Fibroblast of lung (primary cell): ENCODE measurements around the gene BMPR1B. TPM values are rescaled to one million over a fixed set of nuclear protein-coding genes. Genes with fewer than 3 reads are reported as not detected.

Source experiments
- DNase-seq, 2 donors: peaks; one replicate each; pipeline versions ENCODE4 v3.0.0 to v3.0.0-alpha.2; 2010; ENCODE audit warnings: low read depth in 2 of 2
- H2AFZ ChIP-seq: 2 replicates; pipeline ENCODE4 v1.5.1; 2012; ENCODE audit warnings: low read length, control low read depth, inconsistent platforms
- H3K27ac ChIP-seq: 2 replicates; pipeline ENCODE4 v1.5.1; 2011; ENCODE audit warnings: low read length, control low read depth; ENCODE audit not compliant: insufficient read depth
- H3K27me3 ChIP-seq: 2 replicates; pipeline ENCODE4 v1.5.1; 2011; ENCODE audit warnings: mild to moderate bottlenecking, low read length; ENCODE audit not compliant: control insufficient read depth, insufficient read depth
- H3K36me3 ChIP-seq: 2 replicates; pipeline ENCODE4 v1.5.1; 2011; ENCODE audit warnings: low read length; ENCODE audit not compliant: control insufficient read depth, insufficient read depth
- H3K4me1 ChIP-seq: 2 replicates; pipeline ENCODE4 v1.5.1; 2011; ENCODE audit warnings: low read length; ENCODE audit not compliant: control insufficient read depth, insufficient read depth; ENCODE audit errors: extremely low read depth
- H3K4me2 ChIP-seq: 2 replicates; pipeline ENCODE4 v1.5.1; 2011; ENCODE audit warnings: low read length, control low read depth; ENCODE audit not compliant: insufficient read depth; ENCODE audit errors: extremely low read depth
- H3K4me3 ChIP-seq, 4 experiments: fragments of 200-600 bp in 1 of 4; sonication (generic) in 1 of 4; replicated peaks in 1 of 4; 2 replicates each; pipeline ENCODE4 v1.5.1; 2011 to 2016; ENCODE audit warnings: low read length in 4 of 4, low read depth in 3 of 4, mild to moderate bottlenecking in 3 of 4, control low read depth in 2 of 4, inconsistent platforms in 1 of 4, mixed read lengths in 1 of 4; ENCODE audit not compliant: insufficient read depth in 1 of 4; ENCODE audit errors: control extremely low read depth in 1 of 4
- H3K79me2 ChIP-seq: 2 replicates; pipeline ENCODE4 v1.5.1; 2012; ENCODE audit warnings: mild to moderate bottlenecking, low read length, inconsistent platforms; ENCODE audit not compliant: control insufficient read depth, insufficient read depth
- H3K9ac ChIP-seq: 2 replicates; pipeline ENCODE4 v1.5.1; 2011; ENCODE audit warnings: mild to moderate bottlenecking, low read length, control low read depth; ENCODE audit not compliant: insufficient read depth
- H3K9me3 ChIP-seq: 2 replicates; pipeline ENCODE4 v1.5.1; 2012; ENCODE audit warnings: low read depth, low read length; ENCODE audit not compliant: control insufficient read depth, insufficient read depth
- H4K20me1 ChIP-seq: 2 replicates; pipeline ENCODE4 v1.5.1; 2011; ENCODE audit warnings: low read length; ENCODE audit not compliant: control insufficient read depth, insufficient read depth; ENCODE audit errors: extremely low read depth
- EZH2 ChIP-seq: IDR thresholded peaks from 2 replicates; pipeline ENCODE4 v1.5.1; 2012; ENCODE audit warnings: low read length, control low read depth, mild to moderate bottlenecking; ENCODE audit errors: missing control alignments
- polyA plus RNA-seq, 2 donors: library from polyadenylated mRNA; depleted of rRNA in 1 of 2; stranded (reverse) in 1 of 2; unstranded in 1 of 2; fragments of >200 nt; gene quantifications; 2 replicates each; pipeline ENCODE4 v1.2.1, GENCODE V29; 2011 to 2012; ENCODE audit warnings: missing spikeins in 1 of 2
- total RNA-seq: library from RNA; depleted of rRNA; stranded (reverse); fragments of >200 nt; gene quantifications from 2 replicates; pipeline ENCODE4 v1.2.1, GENCODE V29; 2014
- TF ChIP-seq, protein P1 (sequence below), 2 donors: IDR thresholded peaks in 1 of 2; conservative IDR thresholded peaks in 1 of 2; 1 replicate in 1 of 2; 2 replicates in 1 of 2; pipeline ENCODE4 v1.5.1; 2011 to 2012; ENCODE audit warnings: low read length in 2 of 2, control low read depth in 1 of 2, inconsistent platforms in 1 of 2, low read depth in 1 of 2, mild to moderate bottlenecking in 1 of 2

Gene BMPR1B
- total and polyA plus RNA-seq, 2 donors (not counting 1 experiment from before 2014, with no cell fraction given): 0.17 to 0.45 TPM

DNA sequence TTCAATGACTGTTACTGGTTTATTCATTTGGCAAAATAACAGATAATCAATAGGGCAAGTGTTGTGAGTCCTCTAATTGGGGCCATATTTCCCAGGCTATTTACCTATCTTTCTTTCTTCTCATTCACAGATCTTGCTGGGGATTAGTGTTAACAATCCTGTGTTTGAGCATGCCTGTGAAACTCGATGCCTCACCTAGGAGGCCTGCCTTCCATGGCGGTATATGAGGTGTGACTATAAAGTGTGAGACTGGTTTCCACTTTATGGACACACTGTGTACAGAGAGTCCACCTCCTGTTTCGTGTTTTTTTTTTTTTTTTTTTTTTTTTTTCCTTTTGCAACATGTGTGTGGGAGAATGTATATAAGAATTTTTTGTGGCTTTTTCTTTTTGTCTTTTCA lies 199.3 kb downstream of the BMPR1B start:
- H3K4me2 ChIP-seq: no peak overlapping the region
- TF ChIP-seq, protein P1, sequence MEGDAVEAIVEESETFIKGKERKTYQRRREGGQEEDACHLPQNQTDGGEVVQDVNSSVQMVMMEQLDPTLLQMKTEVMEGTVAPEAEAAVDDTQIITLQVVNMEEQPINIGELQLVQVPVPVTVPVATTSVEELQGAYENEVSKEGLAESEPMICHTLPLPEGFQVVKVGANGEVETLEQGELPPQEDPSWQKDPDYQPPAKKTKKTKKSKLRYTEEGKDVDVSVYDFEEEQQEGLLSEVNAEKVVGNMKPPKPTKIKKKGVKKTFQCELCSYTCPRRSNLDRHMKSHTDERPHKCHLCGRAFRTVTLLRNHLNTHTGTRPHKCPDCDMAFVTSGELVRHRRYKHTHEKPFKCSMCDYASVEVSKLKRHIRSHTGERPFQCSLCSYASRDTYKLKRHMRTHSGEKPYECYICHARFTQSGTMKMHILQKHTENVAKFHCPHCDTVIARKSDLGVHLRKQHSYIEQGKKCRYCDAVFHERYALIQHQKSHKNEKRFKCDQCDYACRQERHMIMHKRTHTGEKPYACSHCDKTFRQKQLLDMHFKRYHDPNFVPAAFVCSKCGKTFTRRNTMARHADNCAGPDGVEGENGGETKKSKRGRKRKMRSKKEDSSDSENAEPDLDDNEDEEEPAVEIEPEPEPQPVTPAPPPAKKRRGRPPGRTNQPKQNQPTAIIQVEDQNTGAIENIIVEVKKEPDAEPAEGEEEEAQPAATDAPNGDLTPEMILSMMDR (conservative IDR thresholded peaks at IDR 0.05 in 1 of 2, IDR thresholded peaks at IDR 0.05 in 1 of 2; ENCODE audit: low read depth in 1 of 2, low read length in 2 of 2): no peak
- no peak for TF ChIP-seq EZH2
- H3K79me2 ChIP-seq: no peaks in the 10 kb centered on the region
- no peak for DNase-seq
- H3K4me3 ChIP-seq: no peak overlapping the region
- H4K20me1 ChIP-seq: no peaks in the 10 kb centered on the region
- no peak overlapping the region for H3K27ac ChIP-seq
- no peaks in the 10 kb centered on the region for H3K36me3 ChIP-seq
- H3K9me3 ChIP-seq: no peaks in the 10 kb centered on the region
- no peaks in the 10 kb centered on the region for H3K4me1 ChIP-seq
- no peak overlapping the region for H2AFZ ChIP-seq
- no peak overlapping the region for H3K9ac ChIP-seq
- no peaks in the 10 kb centered on the region for H3K27me3 ChIP-seq

DNA sequence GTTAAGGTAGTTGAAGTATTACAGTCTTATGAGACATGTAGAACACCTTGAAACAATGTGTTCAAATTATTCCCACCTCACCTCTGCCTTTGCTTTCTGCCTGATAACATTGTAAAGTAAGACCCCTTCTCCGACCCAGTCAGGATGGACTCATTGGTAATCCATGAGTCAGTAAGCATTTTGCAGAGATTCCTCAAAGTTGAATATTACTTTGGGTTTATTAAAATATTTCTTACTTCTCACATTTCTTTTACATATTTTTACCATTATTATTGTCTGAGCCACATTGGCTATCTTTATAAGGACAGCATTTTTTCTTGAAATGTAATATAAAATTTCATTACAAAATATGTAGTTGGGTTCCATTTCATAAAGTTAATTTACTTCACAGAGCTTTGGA lies 201.6 kb downstream of the BMPR1B start:
- Histone ChIP-seq H3K27me3 (no peaks in the 10 kb centered on the region), H3K9ac (no peak overlapping the region), H3K9me3 (no peaks in the 10 kb centered on the region)

DNA sequence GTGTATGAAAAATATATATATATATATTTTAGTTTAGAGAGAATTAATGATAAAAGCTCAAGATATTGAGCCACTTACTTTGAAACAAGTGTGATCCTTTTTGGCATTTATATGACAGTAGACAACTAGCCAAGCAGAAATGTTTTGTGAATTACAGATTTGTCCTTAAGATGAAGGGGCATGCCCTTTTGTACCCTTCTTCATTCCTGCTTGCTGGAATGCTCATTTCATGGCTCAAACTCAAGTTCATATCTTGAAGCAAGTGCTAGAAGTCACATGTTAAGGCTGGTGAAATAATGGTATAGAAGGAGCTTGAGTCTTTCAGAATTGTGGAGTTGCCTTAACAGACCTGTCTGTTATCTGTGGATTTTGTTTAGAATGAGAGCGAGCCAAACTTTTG lies 203.0 kb downstream of the BMPR1B start:
- H3K4me1 ChIP-seq: no peaks in the 10 kb centered on the region
- no peaks in the 10 kb centered on the region for H3K9me3 ChIP-seq
- DNase-seq: peak in 1 of 2 donors; percentile 7

More for the DNA sequence above, 201.6 kb downstream of the BMPR1B start:
- H3K4me1 ChIP-seq: no peaks in the 10 kb centered on the region
- H3K4me2 ChIP-seq: no peak overlapping the region
- no peaks in the 10 kb centered on the region for H3K79me2 ChIP-seq
- TF ChIP-seq, protein P1 (conservative IDR thresholded peaks at IDR 0.05 in 1 of 2, IDR thresholded peaks at IDR 0.05 in 1 of 2; ENCODE audit: low read depth in 1 of 2, low read length in 2 of 2): no peak
- no peak for TF ChIP-seq EZH2
- no peak overlapping the region for H2AFZ ChIP-seq
- no peaks in the 10 kb centered on the region for H4K20me1 ChIP-seq
- H3K27ac ChIP-seq: no peak overlapping the region
- no peak for DNase-seq
- H3K36me3 ChIP-seq: no peaks in the 10 kb centered on the region
- no peak overlapping the region for H3K4me3 ChIP-seq

More for the DNA sequence above, 203.0 kb downstream of the BMPR1B start:
- H3K36me3 ChIP-seq: no peaks in the 10 kb centered on the region
- TF ChIP-seq EZH2: no peak
- TF ChIP-seq, protein P1 (conservative IDR thresholded peaks at IDR 0.05 in 1 of 2, IDR thresholded peaks at IDR 0.05 in 1 of 2; ENCODE audit: low read depth in 1 of 2, low read length in 2 of 2): no peak
- H3K27ac ChIP-seq: no peak overlapping the region
- no peak overlapping the region for H3K4me2 ChIP-seq
- H4K20me1 ChIP-seq: no peaks in the 10 kb centered on the region
- H3K27me3 ChIP-seq: no peaks in the 10 kb centered on the region
- H3K4me3 ChIP-seq: no peak overlapping the region
- no peak overlapping the region for H2AFZ ChIP-seq
- H3K79me2 ChIP-seq: no peaks in the 10 kb centered on the region
- H3K9ac ChIP-seq: no peak overlapping the region
